ENCODE measurements around the gene DNAAF5. TPM values are rescaled to one million over a fixed set of nuclear protein-coding genes. Genes with fewer than 3 reads are reported as not detected.

Gene DNAAF5
- total and polyA plus RNA-seq, 2 of the 13 experiments (the other 11 are each of a cell fraction or from before 2014, with no cell fraction given) = 11.9 to 21.5 TPM

- no peak for TF ChIP-seq ELK4 (CRISPR knock-in tag; IDR thresholded peaks at IDR 0.05; ENCODE audit: borderline replicate concordance)
- TF ChIP-seq PHB2 (IDR thresholded peaks at IDR 0.05; ENCODE audit: partially characterized antibody) = no peak
- no peak for TF ChIP-seq ZBTB20 (CRISPR knock-in tag; IDR thresholded peaks at IDR 0.05; ENCODE audit: borderline replicate concordance, low read depth)
- TF ChIP-seq TEAD2 (CRISPR knock-in tag; IDR thresholded peaks at IDR 0.05) = no peak
- no peak for TF ChIP-seq ZNF350 (CRISPR knock-in tag; IDR thresholded peaks at IDR 0.05; ENCODE audit: borderline replicate concordance, low read depth)
- no peak for TF ChIP-seq BCLAF1 (IDR thresholded peaks at IDR 0.05)
- no peak for TF ChIP-seq BRCA1 (CRISPR knock-in tag; IDR thresholded peaks at IDR 0.05)
- TF ChIP-seq KDM5B (CRISPR knock-in tag; IDR thresholded peaks at IDR 0.05; ENCODE audit: borderline replicate concordance) = peak; percentile 87; the same call in 1 of the 2 replicates
- no peak for TF ChIP-seq XBP1 (CRISPR knock-in tag; IDR thresholded peaks at IDR 0.05)
- no peak for TF ChIP-seq DZIP1 (CRISPR knock-in tag; IDR thresholded peaks at IDR 0.05)
- TF ChIP-seq EP300 (IDR thresholded peaks at IDR 0.05; ENCODE audit: low read depth in 2 of 2, low read length in 2 of 2) = no peak
- no peak for TF ChIP-seq EP300 (CRISPR knock-in tag; IDR thresholded peaks at IDR 0.05; ENCODE audit: borderline replicate concordance)
- no peak for TF ChIP-seq ZNF33B (CRISPR knock-in tag; IDR thresholded peaks at IDR 0.05)
- no peak for TF ChIP-seq SP2 (CRISPR knock-in tag; IDR thresholded peaks at IDR 0.05)
- no peak for TF ChIP-seq ZNF563 (CRISPR knock-in tag; IDR thresholded peaks at IDR 0.05)
- TF ChIP-seq ZNF264 (CRISPR knock-in tag; IDR thresholded peaks at IDR 0.05) = no peak
- no peak for TF ChIP-seq ATF1 (CRISPR knock-in tag; IDR thresholded peaks at IDR 0.05)
- TF ChIP-seq POGZ (CRISPR knock-in tag; IDR thresholded peaks at IDR 0.05) = peak; percentile 47
- TF ChIP-seq NONO (IDR thresholded peaks at IDR 0.05) = no peak
- TF ChIP-seq NONO (CRISPR knock-in tag; conservative IDR thresholded peaks at IDR 0.05) = peak; percentile 62
- TF ChIP-seq ZSCAN31 (CRISPR knock-in tag; IDR thresholded peaks at IDR 0.05; ENCODE audit: low read depth) = no peak
- no peak for TF ChIP-seq PBX2 (CRISPR knock-in tag; IDR thresholded peaks at IDR 0.05)
- TF ChIP-seq KAT2B (IDR thresholded peaks at IDR 0.05; ENCODE audit: borderline replicate concordance, low read depth, low read length) = no peak
These were observed 89.1 kb downstream of the DNAAF5 start (continued) for GRCh38 chr7:815284-816216.

All from HepG2 (cell line).